HEK293 (cell line): Measurements from ENCODE around the gene LENEP.

ENCODE experiments used
- CTCF ChIA-PET: fragments of 350-600 bp; formaldehyde crosslinking; extraction: SDS; loops from one replicate; lab custom pipeline; 2021; ENCODE audit warnings: antibody characterized with exemption; lab: Yijun Ruan, JAX
- POLR2A ChIA-PET: fragments of 300-600 bp; formaldehyde crosslinking; extraction: SDS; loops from one replicate; lab custom pipeline; 2020; ENCODE audit warnings: antibody characterized with exemption, inconsistent platforms; lab: Yijun Ruan, JAX
- H3K27ac ChIP-seq: fragments of 200-500 bp; sonication (Bioruptor generic); 2 replicates; pipeline ENCODE4 v1.5.1; 2014; ENCODE audit warnings: low read depth, low read length, control low read depth, inconsistent platforms; ENCODE audit errors: extremely low read depth
- H3K36me3 ChIP-seq, 2 experiments: fragments of 200-500 bp in 1 of 2; sonication (Bioruptor generic) in 1 of 2; 1 replicate in 1 of 2; 2 replicates in 1 of 2; pipeline ENCODE4 v1.5.1; 2014 to 2017; ENCODE audit warnings: inconsistent platforms in 2 of 2, low read length in 2 of 2; ENCODE audit not compliant: control insufficient read depth in 2 of 2, insufficient read depth in 1 of 2
- H3K4me1 ChIP-seq: fragments of 200-500 bp; sonication (Bioruptor generic); 2 replicates; pipeline ENCODE4 v1.5.1; 2014; ENCODE audit warnings: mild to moderate bottlenecking, low read length, inconsistent platforms; ENCODE audit not compliant: control insufficient read depth, insufficient read depth
- H3K4me3 ChIP-seq: 2 replicates; pipeline ENCODE4 v1.5.1; 2011; ENCODE audit warnings: low read depth, mild to moderate bottlenecking, control low read depth, low read length, moderate library complexity
- H3K9me3 ChIP-seq: fragments of 200-500 bp; sonication (Bioruptor generic); 2 replicates; pipeline ENCODE4 v1.5.1; 2014; ENCODE audit warnings: low read depth, low read length, inconsistent platforms; ENCODE audit not compliant: control insufficient read depth, insufficient read depth
- ELK4 ChIP-seq: IDR thresholded peaks from 2 replicates; pipeline ENCODE4 v1.6.1; 2011; ENCODE audit warnings: mild to moderate bottlenecking, low read depth, low read length, borderline replicate concordance
- KLF9 ChIP-seq: fragments of 450-650 bp; formaldehyde crosslinking; IDR thresholded peaks from 2 replicates; pipeline ENCODE4 v1.5.1; 2016; ENCODE audit warnings: missing biosample characterization, missing genetic modification characterization, low read depth
- PATZ1 ChIP-seq: fragments of 450-650 bp; formaldehyde crosslinking; IDR thresholded peaks from 2 replicates; pipeline ENCODE4 v1.5.1; 2016; ENCODE audit warnings: missing biosample characterization, missing genetic modification characterization
- PRDM1 ChIP-seq: fragments of 450-650 bp; formaldehyde crosslinking; IDR thresholded peaks from 2 replicates; pipeline ENCODE4; 2016; ENCODE audit warnings: missing biosample characterization, missing genetic modification characterization
- TSHZ1 ChIP-seq: fragments of 450-650 bp; formaldehyde crosslinking; IDR thresholded peaks from 2 replicates; pipeline ENCODE4 v1.5.1; 2016; ENCODE audit warnings: missing biosample characterization, missing genetic modification characterization, borderline replicate concordance
- ZBTB17 ChIP-seq: fragments of 450-650 bp; formaldehyde crosslinking; IDR thresholded peaks from 2 replicates; pipeline ENCODE4 v1.5.1; 2016; ENCODE audit warnings: missing biosample characterization, missing genetic modification characterization
- ZBTB48 ChIP-seq: fragments of 450-650 bp; formaldehyde crosslinking; IDR thresholded peaks from 2 replicates; pipeline ENCODE4 v1.5.1; 2016; ENCODE audit warnings: missing biosample characterization, missing genetic modification characterization
- ZNF138 ChIP-seq: fragments of 450-650 bp; formaldehyde crosslinking; IDR thresholded peaks from 2 replicates; pipeline ENCODE4 v1.5.1; 2016; ENCODE audit warnings: missing biosample characterization, missing genetic modification characterization, borderline replicate concordance
- ZNF302 ChIP-seq: fragments of 450-650 bp; formaldehyde crosslinking; IDR thresholded peaks from 2 replicates; pipeline ENCODE4 v1.5.1; 2016; ENCODE audit warnings: missing biosample characterization, missing genetic modification characterization, low read depth
- ZNF366 ChIP-seq: fragments of 450-650 bp; formaldehyde crosslinking; conservative IDR thresholded peaks from 2 replicates; pipeline ENCODE4 v1.5.1; 2016; ENCODE audit warnings: missing biosample characterization, missing genetic modification characterization
- ZNF404 ChIP-seq: fragments of 450-650 bp; formaldehyde crosslinking; IDR thresholded peaks from 2 replicates; pipeline ENCODE4 v1.5.1; 2017; ENCODE audit warnings: missing biosample characterization, missing genetic modification characterization
- ZNF449 ChIP-seq: fragments of 450-650 bp; formaldehyde crosslinking; IDR thresholded peaks from 2 replicates; pipeline ENCODE4 v1.5.1; 2017; ENCODE audit warnings: missing biosample characterization, mild to moderate bottlenecking, missing genetic modification characterization, moderate library complexity
- ZNF571 ChIP-seq: fragments of 450-650 bp; formaldehyde crosslinking; IDR thresholded peaks from 2 replicates; pipeline ENCODE4 v1.5.0; 2017; ENCODE audit warnings: missing biosample characterization, missing genetic modification characterization
- ZNF600 ChIP-seq: fragments of 450-650 bp; formaldehyde crosslinking; IDR thresholded peaks from 2 replicates; pipeline ENCODE4 v1.5.1; 2016; ENCODE audit warnings: missing biosample characterization, missing genetic modification characterization
- ZNF670 ChIP-seq: fragments of 450-650 bp; formaldehyde crosslinking; IDR thresholded peaks from 2 replicates; pipeline ENCODE4 v1.5.1; 2016; ENCODE audit warnings: missing biosample characterization, missing genetic modification characterization, low read depth
- ZNF692 ChIP-seq: fragments of 450-650 bp; formaldehyde crosslinking; IDR thresholded peaks from 2 replicates; pipeline ENCODE4 v1.5.1; 2016; ENCODE audit warnings: missing biosample characterization, missing genetic modification characterization
- ZNF768 ChIP-seq: fragments of 450-650 bp; formaldehyde crosslinking; IDR thresholded peaks from 2 replicates; pipeline ENCODE4 v1.5.1; 2018; ENCODE audit warnings: missing biosample characterization, mild to moderate bottlenecking, missing genetic modification characterization
- ZNF837 ChIP-seq: fragments of 450-650 bp; formaldehyde crosslinking; IDR thresholded peaks from 2 replicates; pipeline ENCODE4 v1.5.1; 2016; ENCODE audit warnings: missing biosample characterization, missing genetic modification characterization
- ZSCAN5A ChIP-seq: fragments of 450-650 bp; formaldehyde crosslinking; IDR thresholded peaks from 2 replicates; pipeline ENCODE4 v1.5.1; 2016; ENCODE audit warnings: missing biosample characterization, missing genetic modification characterization
- TF ChIP-seq, protein P1 (sequence below): fragments of 450-650 bp; formaldehyde crosslinking; IDR thresholded peaks from 2 replicates; pipeline ENCODE4 v1.5.1; 2016; ENCODE audit warnings: missing biosample characterization, missing genetic modification characterization, low read depth

LENEP gene

GRCh38 chr1:155009742-155010141 is 16.4 kb downstream of the LENEP start:
- H3K27ac ChIP-seq: no peak overlapping the region
- peaks cover 0 to 17% of the 10 kb centered on the region in 2 experiments; a peak in 1 of 3 replicates for H3K36me3 ChIP-seq
- ChIA-PET POLR2A (no interaction called here), CTCF (no interaction called here)
- no peak overlapping the region for H3K4me3 ChIP-seq
- peaks cover 11% of the 10 kb centered on the region for H3K4me1 ChIP-seq
- no peak for TF ChIP-seq ZNF837 (tag by site-specific recombination)
- no peak for TF ChIP-seq ZNF692 (tag by site-specific recombination)
- peak; percentile 78 for TF ChIP-seq ZBTB48
- peak; percentile 75; the same call in 1 of the 2 replicates for TF ChIP-seq ZNF366 (tag by site-specific recombination)
- TF ChIP-seq ZNF404: no peak
- TF ChIP-seq KLF9 (tag by site-specific recombination): no peak
- TF ChIP-seq TSHZ1 (tag by site-specific recombination): no peak
- peak; percentile 56; the same call in 1 of the 2 replicates for TF ChIP-seq ZNF600 (tag by site-specific recombination)
- TF ChIP-seq ZBTB17 (tag by site-specific recombination): 0 out of 2 replicates have a peak, but pooled peaks have one; percentile 19
- TF ChIP-seq ZNF138: no peak
- TF ChIP-seq ZNF449 (tag by site-specific recombination): no peak
- no peak for TF ChIP-seq ZNF670 (tag by site-specific recombination)
- no peak for TF ChIP-seq ZNF571 (tag by site-specific recombination)
- no peak for TF ChIP-seq ZSCAN5A (tag by site-specific recombination)
- TF ChIP-seq PRDM1 (tag by site-specific recombination): peak; percentile 95
- no peak for TF ChIP-seq ZNF768 (tag by site-specific recombination)
- TF ChIP-seq, protein P1, sequence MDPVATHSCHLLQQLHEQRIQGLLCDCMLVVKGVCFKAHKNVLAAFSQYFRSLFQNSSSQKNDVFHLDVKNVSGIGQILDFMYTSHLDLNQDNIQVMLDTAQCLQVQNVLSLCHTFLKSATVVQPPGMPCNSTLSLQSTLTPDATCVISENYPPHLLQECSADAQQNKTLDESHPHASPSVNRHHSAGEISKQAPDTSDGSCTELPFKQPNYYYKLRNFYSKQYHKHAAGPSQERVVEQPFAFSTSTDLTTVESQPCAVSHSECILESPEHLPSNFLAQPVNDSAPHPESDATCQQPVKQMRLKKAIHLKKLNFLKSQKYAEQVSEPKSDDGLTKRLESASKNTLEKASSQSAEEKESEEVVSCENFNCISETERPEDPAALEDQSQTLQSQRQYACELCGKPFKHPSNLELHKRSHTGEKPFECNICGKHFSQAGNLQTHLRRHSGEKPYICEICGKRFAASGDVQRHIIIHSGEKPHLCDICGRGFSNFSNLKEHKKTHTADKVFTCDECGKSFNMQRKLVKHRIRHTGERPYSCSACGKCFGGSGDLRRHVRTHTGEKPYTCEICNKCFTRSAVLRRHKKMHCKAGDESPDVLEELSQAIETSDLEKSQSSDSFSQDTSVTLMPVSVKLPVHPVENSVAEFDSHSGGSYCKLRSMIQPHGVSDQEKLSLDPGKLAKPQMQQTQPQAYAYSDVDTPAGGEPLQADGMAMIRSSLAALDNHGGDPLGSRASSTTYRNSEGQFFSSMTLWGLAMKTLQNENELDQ: no peak
- peak; percentile 64 for TF ChIP-seq PATZ1 (tag by site-specific recombination)
- no peak for TF ChIP-seq ELK4
- no peak for TF ChIP-seq ZNF302 (tag by site-specific recombination)
- TF ChIP-seq, all 188 proteins: peak for 6
- no peaks in the 10 kb centered on the region for H3K9me3 ChIP-seq
